Retinal pigment epithelial cell (primary cell): ENCODE measurements around the gene GSK3A.
"Not testable (repeated sequence)": the region's sequence is repeated elsewhere in the genome, so short reads cannot be mapped to it uniquely, and the experiment has no call there.

ENCODE experiments used
- DNase-seq: peaks from one replicate; pipeline ENCODE4 v3.0.0-alpha.2; 2010; ENCODE audit warnings: low read depth
- H3K4me3 ChIP-seq: 2 replicates; pipeline ENCODE4 v1.5.1; 2011; ENCODE audit warnings: mild to moderate bottlenecking, low read length, control low read depth, moderate library complexity
- TF ChIP-seq, protein P1 (sequence below): conservative IDR thresholded peaks from 2 replicates; pipeline ENCODE4 v1.5.1; 2011; ENCODE audit warnings: low read depth, low read length, control low read depth, inconsistent platforms

GSK3A gene

DNA sequence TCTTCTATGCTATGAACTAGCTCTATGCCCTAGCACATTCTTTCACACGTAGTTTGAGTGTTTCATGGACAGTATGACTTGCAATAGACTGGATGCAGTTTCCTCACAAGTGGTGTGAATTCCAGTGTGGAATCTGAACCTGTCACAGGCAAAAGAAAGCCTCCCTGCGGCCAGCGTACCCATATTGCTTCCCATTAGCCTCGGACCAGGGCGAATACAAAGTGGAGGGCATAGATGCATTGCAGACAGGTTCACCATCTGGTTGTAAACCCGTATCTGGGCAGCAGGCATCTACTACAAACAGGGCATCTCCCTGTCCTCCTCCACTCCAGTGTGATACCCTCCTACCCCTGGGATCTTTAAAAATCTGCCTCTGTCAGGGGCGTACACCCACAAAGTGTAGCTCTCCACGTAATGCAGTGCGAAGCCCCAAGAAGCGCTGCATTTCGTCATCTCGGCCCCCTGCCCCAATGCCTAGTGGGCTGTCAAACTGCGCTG lies 25.3 kb upstream of the GSK3A start:
- TF ChIP-seq, protein P1, sequence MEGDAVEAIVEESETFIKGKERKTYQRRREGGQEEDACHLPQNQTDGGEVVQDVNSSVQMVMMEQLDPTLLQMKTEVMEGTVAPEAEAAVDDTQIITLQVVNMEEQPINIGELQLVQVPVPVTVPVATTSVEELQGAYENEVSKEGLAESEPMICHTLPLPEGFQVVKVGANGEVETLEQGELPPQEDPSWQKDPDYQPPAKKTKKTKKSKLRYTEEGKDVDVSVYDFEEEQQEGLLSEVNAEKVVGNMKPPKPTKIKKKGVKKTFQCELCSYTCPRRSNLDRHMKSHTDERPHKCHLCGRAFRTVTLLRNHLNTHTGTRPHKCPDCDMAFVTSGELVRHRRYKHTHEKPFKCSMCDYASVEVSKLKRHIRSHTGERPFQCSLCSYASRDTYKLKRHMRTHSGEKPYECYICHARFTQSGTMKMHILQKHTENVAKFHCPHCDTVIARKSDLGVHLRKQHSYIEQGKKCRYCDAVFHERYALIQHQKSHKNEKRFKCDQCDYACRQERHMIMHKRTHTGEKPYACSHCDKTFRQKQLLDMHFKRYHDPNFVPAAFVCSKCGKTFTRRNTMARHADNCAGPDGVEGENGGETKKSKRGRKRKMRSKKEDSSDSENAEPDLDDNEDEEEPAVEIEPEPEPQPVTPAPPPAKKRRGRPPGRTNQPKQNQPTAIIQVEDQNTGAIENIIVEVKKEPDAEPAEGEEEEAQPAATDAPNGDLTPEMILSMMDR: no peak
- peak overlapping the region; percentile 69 for H3K4me3 ChIP-seq
- DNase-seq: no peak

GRCh38 chr19:42266928-42267603 lies 24.7 kb upstream of the GSK3A start:
- not testable (repeated sequence) for DNase-seq, H3K4me3 ChIP-seq

DNA sequence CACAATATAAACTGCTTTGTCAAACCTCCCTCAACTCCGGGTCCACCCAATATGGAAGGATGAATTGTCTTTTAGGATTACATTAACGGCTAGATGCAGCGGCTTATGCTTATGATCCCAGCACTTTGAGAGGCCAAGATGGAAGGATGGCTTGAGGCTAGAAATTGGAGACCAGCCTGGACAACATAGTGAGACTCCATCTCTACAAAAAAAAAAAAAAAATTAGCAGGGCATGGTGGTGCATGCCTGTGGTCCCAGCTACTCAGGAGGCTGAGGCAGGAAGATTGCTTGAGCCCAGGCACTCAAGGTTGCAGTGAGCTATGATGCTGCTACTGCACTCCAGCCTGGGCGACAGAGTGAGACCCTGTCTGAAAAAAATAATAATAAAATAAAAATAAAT lies 23.7 kb upstream of the GSK3A start:
- H3K4me3 ChIP-seq, DNase-seq: not testable (repeated sequence)

GRCh38 chr19:42261763-42262162 lies 19.4 kb upstream of the GSK3A start:
- TF ChIP-seq, protein P1: no peak
- no peak overlapping the region for H3K4me3 ChIP-seq
- no peak for DNase-seq

- H3K4me3 ChIP-seq, DNase-seq: not testable (repeated sequence)
Observed at GRCh38 chr19:42257842-42258241, 15.4 kb upstream of the GSK3A start.

- no peak for DNase-seq
- H3K4me3 ChIP-seq: peak overlapping the region; percentile 65
- TF ChIP-seq, protein P1: no peak
Observed at GRCh38 chr19:42255766-42256745, 13.7 kb upstream of the GSK3A start.

GRCh38 chr19:42254850-42255765 lies 12.7 kb upstream of the GSK3A start, which contains the start of gene ERF:
Gene ERF (minus strand): TSS chr19:42255128. CDS start chr19:42254999, 129 bp downstream.
- DNase-seq: no peak
- peak within 1 kb of the TSS; percentile 96 for H3K4me3 ChIP-seq
- TF ChIP-seq, protein P1: no peak

- DNase-seq: no peak
- TF ChIP-seq, protein P1: no peak
- H3K4me3 ChIP-seq: peak overlapping the region; percentile 96
Observed at GRCh38 chr19:42254089-42254849, 11.9 kb upstream of the GSK3A start.
